ENCODE results near the gene OSBP2.
A peak's percentile ranks its signal among the peaks of the same experiment; 100 is the strongest.

OSBP2 gene

DNA sequence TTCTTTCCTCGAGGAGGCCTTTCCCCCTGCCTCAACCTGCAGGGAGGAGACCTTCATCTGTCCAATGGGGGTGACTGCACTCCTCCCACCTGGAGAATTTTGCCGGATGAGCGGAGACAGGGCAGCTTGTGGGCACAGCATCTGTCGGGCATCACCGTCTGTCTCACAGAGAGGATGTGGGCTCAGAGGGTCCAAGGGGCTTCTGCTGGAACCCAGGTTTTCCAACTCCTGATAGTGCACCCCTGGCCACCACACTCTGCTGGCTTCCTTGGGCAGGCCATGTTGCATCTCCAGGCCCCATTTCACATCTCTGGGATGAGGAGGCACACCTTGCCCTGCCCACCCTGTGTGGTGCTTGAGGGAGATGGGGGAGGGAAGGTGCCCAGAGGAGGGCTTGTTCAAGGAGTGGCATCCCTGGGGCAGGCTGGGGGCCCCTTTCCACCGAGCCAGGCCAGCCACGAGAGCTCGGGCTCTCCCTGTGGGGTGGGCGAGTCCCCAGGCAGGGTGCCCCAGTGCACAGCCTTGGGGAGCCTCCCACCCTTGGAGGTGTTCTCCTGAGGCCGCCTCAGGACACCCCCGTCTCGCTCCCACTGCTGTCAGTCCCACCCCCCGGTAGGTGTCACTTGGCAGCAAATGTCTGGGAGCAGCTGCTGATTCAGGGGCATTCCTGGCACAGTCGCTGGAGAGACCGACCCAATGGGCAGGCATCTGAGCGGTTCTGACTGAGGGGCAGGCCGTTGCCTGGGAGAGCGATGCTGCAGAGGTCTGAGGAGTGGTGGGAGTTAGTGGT, 189.7 kb downstream of the OSBP2 start:
- peak; percentile 37 for DNase-seq

DNA sequence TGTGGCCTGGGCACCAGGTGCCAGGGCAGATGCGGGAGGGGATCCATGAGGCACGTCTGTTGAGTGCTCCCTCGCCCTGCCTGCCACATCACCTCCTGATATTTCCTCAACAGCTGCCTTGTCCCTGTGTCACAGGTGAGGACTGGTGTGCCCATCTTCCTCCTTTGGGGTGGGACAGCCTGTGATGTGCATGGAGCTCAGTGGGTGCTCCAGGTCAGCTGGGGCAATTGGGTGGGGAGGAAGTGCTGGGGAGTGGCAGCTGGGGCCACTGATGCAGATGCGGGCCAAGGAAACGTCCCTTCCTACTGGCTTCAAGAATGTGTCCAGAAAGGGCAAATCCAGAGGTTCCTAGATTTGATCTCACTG, 190.3 kb downstream of the OSBP2 start:
- no peak for DNase-seq

DNA sequence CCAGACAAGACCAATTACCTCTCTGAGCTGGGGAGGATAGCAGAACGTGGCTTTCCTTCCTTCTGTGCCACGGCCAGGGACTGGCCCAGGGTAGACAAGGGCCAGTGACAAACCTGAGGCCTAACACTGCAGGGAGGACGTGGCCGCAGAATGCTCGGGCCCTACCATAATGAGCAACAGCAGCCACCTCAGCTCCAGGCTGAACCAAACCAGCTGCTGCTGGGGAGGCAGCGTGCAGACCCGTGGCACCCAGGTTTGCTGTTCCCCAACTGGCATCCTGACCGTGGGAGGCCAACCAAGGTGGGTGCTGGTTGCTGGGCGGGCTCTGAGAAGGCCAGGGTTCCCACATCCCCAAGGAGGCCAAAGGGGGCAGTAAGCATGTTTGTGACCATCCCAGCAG, 190.9 kb downstream of the OSBP2 start:
- no peak for DNase-seq

DNA sequence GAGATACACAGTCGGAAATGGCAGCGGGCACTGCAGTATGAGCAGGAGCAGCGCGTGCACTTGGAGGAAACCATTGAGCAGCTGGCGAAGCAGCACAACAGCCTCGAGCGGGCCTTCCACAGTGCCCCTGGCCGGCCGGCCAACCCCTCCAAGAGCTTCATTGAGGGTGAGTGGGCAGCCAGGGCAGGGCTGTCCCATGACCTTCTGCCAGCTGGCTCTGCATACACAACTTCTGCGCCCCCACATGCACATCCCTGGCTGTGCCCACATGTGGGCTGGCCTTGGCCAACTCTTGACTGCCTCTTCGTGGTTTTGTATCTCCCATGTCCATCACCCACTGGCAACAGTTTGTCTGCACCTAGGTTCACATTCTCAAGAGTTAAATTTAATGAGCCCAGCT, 192.8 kb downstream of the OSBP2 start:
- no peak for DNase-seq

DNA sequence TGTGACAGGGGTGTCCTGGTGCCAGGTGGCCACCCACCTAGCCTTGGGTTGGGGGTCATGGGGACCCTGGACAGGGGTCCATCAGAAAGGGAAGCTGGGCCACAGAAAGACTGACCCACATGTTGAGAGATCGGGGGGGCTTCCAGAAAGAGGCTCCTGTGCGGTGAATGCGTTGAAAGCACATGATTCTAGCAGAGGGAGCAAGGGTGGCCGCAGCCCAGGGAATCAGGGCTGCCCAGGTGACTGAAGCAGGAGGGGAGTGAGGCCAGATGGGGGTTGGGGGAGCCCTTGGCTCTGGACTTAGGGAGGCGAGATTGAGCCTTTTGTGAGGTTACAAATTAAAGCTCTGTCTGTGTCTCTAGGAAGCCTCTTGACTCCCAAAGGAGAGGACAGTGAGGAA, 193.2 kb downstream of the OSBP2 start:
- no peak for DNase-seq

DNA sequence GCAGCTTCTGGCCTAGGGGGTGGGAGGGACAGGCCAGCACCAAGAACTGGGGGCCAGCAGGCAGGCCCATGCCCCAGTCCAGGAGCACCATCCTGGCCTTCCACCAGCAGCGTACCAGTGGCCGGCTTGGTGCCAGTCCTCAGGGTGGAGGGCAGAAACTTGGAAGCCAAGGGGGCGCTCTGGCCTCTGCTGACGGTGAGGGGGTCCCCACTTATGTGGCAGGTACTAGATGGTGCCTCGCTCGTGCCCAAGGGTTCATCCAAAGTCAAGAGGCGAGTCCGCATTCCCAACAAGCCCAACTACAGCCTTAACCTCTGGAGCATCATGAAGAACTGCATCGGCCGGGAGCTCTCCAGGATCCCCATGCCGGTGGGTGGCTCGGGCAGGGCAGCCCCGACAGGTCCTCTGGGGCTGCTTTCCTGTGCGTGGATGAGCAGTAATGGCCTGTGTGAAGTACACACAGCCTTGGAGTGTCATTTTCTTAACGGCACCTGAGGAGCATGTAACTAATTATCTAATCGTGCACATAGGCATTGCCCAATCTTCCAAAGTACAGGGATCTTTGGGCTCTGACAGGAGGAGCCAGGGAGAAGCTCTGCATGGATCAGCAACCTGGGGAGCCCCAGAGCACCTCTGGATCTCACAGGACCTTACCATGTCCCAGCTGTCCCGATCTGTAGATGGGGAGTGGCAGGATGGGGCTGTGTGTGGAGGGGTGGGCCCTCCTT, 194.8 kb downstream of the OSBP2 start:
- no peak for DNase-seq

DNA sequence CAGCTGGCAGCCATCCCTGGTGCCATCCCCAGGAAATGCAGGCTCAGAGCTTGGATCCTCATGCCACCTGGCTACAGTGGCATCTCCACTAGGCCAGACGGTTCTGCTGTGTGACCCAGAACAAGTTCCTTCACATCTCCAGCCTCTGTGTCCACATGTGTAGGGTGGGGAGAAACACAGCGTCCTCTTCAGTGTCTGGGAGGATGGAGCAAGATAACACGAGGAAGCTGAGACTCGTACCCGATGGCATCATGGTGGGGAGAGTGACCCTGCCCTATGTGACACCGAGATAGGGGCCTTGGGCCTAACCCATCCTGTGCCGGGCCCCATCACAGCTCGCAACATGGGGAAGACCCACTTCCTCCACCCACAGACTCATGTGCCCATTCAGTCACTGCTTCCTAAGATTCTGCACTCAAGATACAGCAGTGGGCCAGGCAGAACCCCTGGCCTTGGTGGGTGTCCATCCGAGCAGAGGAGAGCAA, 195.4 kb downstream of the OSBP2 start:
- DNase-seq, result no peak

DNA sequence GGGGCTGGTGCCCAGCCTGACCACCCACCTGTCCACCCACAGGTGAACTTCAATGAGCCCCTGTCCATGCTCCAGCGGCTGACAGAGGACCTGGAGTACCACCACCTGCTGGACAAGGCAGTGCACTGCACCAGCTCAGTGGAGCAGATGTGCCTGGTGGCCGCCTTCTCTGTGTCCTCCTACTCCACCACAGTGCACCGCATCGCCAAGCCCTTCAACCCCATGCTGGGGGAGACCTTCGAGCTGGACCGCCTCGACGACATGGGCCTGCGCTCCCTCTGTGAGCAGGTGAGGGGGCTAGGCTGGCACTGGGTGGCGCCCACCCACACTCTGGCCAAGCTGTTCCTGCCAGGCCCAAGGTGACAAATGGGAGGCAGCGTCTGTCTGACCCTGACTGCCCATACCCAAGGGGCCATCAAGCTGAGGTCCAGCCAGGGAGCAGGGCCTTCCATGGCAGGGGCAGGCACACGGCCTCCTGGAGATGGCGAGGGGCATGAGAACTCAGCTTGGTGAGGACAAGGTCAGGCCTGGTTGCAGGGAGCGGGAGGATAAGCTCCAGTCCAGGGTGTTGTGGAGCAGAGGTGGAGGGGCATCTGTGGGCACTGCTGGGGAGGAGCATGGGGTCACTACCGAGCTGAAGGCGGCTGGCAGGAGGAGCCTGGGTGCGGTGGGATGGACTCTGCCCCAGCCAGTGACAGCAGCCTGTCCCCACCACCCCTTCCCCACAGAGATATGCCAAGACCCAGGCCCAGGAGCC, 196.2 kb downstream of the OSBP2 start:
- DNase-seq, result no peak

DNA sequence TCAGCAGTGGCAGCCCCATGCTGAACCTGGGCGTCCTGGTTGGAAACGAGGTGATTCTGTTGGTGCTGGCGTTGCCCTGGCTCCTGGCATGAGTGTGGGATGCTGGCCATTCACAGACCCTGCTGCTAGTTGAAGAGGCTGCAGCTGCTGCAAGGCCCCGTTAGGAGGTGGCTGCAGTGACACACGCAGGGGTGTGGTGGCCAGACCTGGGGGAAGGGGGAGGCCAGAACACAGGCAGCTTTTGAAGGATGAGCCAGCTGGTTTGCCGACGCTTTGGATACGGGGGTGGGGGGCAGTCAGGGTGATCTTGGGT, 196.7 kb downstream of the OSBP2 start:
- no peak for DNase-seq

DNA sequence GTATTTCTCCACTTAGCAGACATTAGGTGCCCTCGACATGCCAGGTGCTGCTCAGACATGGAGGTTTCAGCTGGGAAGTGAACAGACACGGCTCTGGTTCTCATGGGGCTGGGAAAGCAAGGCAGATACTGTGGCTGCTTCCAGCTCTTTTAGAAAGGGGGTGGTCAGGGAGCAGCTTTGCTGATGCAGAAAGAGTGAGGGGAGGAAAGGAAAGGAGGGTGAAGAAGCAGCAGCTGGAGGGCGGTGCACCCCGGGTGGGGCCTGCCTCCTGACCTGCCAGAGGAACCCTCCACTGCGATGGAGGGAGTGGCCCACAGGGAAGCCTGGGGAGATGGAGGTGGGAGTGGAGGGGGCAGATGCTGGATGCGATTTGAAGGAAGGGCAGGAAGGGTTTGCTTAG, 197.1 kb downstream of the OSBP2 start:
- DNase-seq, result no peak

DNA sequence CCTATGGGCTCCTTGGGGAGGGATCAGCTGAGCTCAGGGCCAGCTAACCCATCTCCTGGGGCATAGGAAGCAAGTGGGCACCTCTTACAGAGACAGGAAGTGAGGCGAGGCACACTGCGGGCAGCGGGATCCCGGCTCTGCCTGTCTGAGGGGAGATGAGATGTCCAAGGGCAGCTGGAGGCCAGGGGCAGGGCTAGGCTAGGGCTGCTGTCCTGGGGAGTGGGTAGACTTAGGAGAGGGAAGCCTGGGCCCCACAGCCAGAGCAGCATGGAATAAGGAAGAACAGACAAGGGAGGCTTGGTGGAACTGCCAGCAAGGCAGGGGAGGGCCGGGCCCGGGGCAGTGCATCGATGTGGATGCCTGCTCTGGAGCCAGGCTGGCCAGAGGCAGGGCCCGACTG, 197.6 kb downstream of the OSBP2 start:
- no peak for DNase-seq

DNA sequence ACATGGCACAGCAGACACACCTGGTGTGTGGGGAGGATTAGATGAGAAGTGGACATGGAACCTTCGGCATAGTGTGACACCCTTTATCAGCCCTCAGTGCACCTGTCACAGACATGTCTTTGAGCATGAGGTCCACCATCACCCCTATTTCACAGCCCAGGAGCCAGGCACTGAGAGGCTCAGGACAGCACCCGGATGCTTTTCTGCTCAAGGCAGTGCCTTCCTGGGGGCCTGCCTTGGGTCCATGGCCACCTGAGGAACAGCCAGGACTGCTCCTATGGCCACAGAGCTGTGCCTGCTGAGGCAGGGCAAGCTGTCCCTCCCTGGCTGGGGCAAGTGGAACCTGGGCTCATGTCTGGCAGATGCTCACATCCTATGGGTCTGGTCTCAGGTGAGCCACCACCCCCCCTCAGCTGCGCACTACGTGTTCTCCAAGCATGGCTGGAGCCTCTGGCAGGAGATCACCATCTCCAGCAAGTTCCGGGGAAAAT, 198.1 kb downstream of the OSBP2 start:
- DNase-seq, result no peak

DNA sequence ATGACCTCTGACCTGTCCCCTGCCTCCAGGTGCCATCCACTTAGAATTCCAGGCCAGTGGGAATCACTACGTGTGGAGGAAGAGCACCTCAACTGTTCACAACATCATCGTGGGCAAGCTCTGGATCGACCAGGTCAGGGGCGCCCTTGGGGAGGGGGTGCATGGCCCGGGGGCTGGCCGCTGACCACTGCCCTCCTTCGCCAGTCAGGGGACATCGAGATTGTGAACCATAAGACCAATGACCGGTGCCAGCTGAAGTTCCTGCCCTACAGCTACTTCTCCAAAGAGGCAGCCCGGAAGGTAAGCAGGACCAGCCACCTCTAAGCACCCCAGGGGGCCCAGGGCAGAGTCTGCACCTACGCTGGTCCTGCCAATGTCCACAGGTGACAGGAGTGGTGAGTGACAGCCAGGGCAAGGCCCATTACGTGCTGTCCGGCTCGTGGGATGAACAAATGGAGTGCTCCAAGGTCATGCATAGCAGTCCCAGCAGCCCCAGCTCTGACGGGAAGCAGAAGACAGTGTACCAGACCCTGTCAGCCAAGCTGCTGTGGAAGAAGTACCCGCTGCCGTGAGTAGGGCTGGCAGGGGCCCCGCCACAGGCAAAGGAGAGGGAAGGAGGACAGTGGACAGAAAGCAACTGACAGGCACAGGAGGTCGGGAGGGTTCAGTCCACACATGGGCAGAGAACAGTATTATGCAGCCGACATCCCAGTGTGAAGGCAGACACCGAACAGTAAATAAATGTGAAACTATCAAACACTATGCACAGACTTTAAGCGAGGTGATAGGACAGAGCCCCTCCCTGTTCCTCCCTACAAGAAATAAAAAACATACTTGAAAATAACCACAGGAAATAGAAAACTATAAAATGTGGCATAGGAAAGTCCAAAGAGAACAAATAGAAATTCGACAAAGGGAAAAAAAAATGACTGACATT, 199.0 kb downstream of the OSBP2 start:
- no peak for DNase-seq

DNA sequence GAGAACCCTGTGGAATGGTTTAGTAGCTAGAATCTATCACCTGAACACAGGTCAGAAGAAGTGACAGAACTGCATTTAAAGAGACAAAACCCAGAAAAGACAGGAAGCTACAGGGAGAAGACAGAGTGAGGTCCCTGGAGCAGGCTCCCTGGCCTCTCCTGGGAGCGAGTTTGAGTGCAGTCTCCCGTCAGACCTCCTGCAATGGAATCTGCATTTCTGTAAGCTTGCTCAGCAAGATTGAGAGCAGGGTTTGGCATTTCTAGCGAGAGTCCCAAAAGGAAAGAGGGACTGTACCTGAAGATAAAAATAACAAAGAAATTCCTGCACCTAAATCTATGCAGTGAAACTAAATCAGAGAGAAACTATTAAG, 199.7 kb downstream of the OSBP2 start:
- DNase-seq, result no peak

DNA sequence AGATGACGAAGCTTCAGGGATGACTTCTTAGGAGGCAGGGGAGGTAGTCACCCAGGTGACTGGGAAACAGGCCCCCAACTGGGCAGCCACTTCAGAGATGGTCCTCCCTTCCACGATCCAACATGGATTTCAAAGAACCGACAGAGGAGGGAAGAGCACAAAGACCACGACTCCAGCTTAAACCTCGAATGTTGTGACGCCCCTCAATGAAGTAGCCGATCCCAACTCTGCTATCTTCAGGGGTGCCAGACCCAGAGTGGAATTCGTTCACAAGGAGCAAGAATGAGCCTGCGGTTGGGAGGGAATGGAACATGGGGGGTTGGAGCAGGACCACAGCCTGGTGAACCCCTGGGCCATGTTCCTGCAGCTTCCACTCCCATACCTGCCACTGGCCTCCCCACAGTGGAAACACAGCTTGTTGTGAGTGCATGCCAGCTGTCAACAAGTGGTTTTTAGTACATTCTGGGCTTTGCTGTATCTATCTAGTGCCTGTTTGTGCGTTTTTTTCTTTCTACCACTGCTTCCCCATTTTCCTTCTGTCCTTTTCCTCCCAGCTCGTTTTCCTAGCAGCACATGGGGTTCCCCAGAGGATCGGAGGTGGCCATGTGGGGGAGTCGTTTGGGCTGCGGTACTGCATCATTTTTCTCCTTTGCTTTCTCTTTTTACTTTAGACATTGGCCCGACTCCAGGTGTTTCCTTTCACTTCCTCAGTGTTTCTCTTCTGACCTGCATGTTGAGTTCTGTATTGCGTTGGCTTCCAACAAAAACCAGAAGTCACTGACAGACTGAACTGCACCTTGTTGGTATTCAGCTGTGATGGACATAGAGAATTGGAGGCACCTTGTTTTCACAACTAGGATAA, 208.1 kb downstream of the OSBP2 start:
- no peak for DNase-seq

DNA sequence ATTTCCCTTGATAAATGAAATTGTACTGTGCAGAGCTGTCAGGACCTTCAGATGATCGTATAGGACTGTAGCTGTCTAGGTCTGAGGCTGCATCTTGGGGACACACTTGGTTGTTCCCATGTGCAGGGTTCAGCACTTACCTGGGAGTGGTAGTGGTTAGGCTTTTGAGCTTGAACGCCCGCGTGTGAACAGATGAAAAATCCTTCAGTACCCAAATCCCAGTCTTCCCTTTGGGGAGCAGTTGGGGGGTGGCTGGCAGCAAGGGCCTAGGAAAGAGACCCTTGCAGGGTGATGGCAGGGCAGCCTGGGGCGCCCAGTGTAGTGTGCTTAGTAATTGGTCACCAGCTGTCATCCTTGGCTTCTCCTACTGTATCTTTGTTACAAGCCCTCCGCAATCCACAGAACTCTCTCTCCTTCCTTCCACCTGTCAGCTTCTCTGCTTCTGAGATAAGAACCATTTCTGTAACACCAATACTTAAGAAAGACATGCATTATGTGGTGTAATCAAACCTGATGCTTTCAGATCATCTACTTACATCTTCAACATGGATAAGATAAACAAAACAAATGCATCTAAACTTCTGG, 209.3 kb downstream of the OSBP2 start:
- DNase-seq, result no peak

DNA sequence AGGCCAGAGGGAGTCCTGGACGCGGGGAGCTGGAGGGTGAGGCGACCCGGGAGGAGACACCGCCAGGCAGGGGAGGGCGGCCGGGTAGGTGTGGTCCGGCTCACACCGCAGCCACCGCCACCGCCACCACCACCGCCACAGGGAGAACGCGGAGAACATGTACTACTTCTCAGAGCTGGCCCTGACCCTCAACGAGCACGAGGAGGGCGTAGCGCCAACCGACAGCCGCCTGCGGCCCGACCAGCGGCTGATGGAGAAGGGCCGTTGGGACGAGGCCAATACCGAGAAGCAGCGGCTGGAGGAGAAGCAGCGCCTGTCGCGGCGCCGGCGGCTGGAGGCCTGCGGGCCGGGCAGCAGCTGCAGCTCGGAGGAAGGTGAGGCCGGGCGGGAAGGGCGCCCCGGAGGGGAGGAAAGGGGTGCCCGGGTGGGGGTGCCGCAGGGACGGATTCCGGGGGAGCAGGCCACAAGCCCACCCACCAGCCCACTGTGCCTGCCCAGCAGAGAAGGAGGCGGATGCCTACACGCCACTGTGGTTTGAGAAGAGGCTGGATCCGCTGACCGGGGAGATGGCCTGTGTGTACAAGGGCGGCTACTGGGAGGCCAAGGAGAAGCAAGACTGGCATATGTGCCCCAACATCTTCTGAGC, 211.1 kb downstream of the OSBP2 start:
- DNase-seq, result no peak

DNA sequence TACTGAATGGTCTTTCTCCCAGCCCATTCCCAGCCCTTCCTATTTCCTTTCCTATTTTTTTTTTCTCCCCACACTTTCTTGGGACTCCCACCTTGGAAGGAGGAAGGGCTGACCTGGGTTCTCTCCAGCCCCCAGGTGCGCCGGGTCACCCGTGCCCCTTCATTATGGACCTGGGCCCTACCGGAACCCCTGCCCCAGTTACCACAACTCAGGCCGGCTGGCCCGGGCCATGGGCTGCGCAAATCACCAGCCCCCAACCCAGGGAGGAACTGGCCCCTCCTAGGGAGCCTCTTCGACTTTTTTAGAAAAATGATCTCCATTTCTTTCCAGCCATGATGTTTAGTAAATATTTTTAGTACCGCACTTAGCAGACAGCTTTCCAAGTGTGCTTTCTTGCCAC, 211.7 kb downstream of the OSBP2 start:
- DNase-seq, result no peak

DNA sequence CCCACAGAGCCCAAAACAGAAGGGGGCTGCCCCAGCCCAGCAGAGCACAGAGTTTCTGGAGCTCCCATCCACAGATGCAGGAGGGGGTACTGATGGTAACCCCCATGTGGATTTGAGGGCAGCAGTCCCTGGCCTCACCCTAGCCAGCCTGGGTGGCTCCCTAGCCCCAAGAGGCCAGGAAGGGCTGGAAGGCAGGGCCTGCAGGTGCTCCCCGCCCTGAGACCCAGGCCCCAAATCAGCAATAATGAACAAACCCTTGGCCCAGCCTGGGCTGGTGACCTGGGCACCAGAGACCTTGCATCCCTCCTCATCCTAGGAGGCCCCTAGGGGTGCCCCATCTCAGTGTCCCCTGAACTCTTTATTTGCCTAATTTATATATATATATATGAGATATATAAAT, 212.3 kb downstream of the OSBP2 start:
- no peak for DNase-seq

DNA sequence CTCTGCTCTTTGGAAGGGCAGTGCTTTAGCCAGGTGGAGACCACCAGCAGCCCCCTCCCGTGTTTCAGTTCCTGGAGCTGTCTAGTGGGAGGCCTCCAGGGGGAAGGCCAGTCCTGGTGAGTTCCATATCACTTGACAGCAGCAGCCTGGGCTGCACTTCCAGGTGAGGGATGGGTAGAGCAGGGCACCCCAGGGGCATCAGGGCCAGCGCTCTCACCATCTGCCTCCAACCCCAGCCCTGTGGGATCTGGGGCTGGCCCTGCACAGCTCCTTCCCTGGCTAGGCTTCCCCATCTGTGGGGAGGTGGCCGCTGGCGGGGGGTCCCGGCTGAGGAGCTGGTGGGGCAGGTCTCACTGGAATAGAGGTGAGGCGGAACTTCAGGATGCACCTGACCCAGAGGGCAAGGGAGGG, 213.4 kb downstream of the OSBP2 start:
- no peak for DNase-seq

DNA sequence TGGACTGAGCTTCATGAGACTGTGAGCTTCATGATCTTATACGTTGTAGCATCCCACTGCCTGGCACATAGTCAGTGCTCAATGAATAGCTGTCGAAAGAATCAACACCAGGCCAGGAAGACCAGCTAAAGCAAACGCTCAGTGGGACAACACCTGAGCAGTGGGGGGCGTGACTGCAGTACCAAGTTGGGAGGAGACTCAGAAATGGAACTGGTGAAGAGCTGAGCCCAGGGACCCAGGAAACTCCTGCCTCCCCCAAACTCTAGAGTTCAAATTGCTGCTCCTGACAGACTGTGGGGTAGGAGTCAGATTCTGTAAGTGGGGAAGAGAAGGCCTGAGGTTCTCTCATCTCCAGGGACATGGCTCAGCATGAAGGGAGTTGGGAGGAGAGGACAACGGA, 214.6 kb downstream of the OSBP2 start:
- DNase-seq, result no peak

All from NCI-H2171 (cell line).